Smooth muscle cell (in vitro differentiated cells): ENCODE data around the gene RABL6. TPM values are rescaled to one million over a fixed set of nuclear protein-coding genes. Genes with fewer than 3 reads are reported as not detected.

Experiments
- DNase-seq: peaks from one replicate; lab custom pipeline; 2025; ENCODE audit not compliant: unreplicated experiment; lab: John Stamatoyannopoulos, UW
- H2AFZ ChIP-seq: fragments of 200-600 bp; sonication (generic); 2 replicates; pipeline ENCODE4 v1.6.0; 2016; ENCODE audit warnings: antibody characterized with exemption, low read depth, mild to moderate bottlenecking
- H3F3A ChIP-seq: fragments of 200-600 bp; sonication (generic); 2 replicates; pipeline ENCODE4 v1.6.0; 2017; ENCODE audit warnings: antibody characterized with exemption, low read depth
- H3K27ac ChIP-seq: fragments of 200-600 bp; sonication (generic); 2 replicates; pipeline ENCODE4 v1.5.1; 2016; ENCODE audit warnings: low read depth, mild to moderate bottlenecking
- H3K27me3 ChIP-seq: fragments of 200-600 bp; sonication (generic); 2 replicates; pipeline ENCODE4 v1.6.1; 2016; ENCODE audit warnings: low read depth, mild to moderate bottlenecking
- H3K36me3 ChIP-seq: fragments of 200-600 bp; sonication (generic); 2 replicates; pipeline ENCODE4 v1.5.1; 2016; ENCODE audit warnings: low read depth
- H3K4me1 ChIP-seq: fragments of 200-600 bp; sonication (generic); 2 replicates; pipeline ENCODE4 v1.5.1; 2016; ENCODE audit warnings: low read depth
- H3K4me2 ChIP-seq: fragments of 200-600 bp; sonication (generic); 2 replicates; pipeline ENCODE4 v1.6.0; 2016; ENCODE audit warnings: mild to moderate bottlenecking
- H3K4me3 ChIP-seq: fragments of 200-600 bp; sonication (generic); 2 replicates; pipeline ENCODE4 v1.5.1; 2016; ENCODE audit warnings: mild to moderate bottlenecking
- H3K79me2 ChIP-seq: fragments of 200-600 bp; sonication (generic); 2 replicates; pipeline ENCODE4 v1.6.0; 2016; ENCODE audit warnings: low read depth, mild to moderate bottlenecking
- H3K9ac ChIP-seq: fragments of 200-600 bp; sonication (generic); 2 replicates; pipeline ENCODE4 v1.6.0; 2016; ENCODE audit warnings: low read depth
- H3K9me3 ChIP-seq: fragments of 200-600 bp; sonication (generic); replicated peaks from 2 replicates; pipeline ENCODE4 v1.5.1; 2016; ENCODE audit warnings: low read depth
- H4K20me1 ChIP-seq: fragments of 200-600 bp; sonication (generic); 2 replicates; pipeline ENCODE4 v1.6.0; 2016; ENCODE audit warnings: low read depth
- CTCF ChIP-seq: fragments of 200-600 bp; sonication (generic); IDR thresholded peaks from 2 replicates; pipeline ENCODE4 v1.5.1; 2017; ENCODE audit warnings: borderline replicate concordance, mild to moderate bottlenecking, antibody characterized with exemption; ENCODE audit not compliant: insufficient read depth, poor library complexity, severe bottlenecking
- whole genome bisulfite sequencing: methylation state at CpG from one replicate; pipeline ENCODE4 v1.1.7; 2016; ENCODE audit warnings: low lambda C conversion rate; 5-methylcytosine and 5-hydroxymethylcytosine counted together
- polyA plus RNA-seq: library from polyadenylated mRNA; unstranded; fragments of >200 nt; fragmentation: Nextera tagmentation; extraction: Ambion mirVana; gene quantifications from 2 replicates; pipeline ENCODE4 v1.2.1, GENCODE V29; 2016
- total RNA-seq: library from RNA; depleted of rRNA; stranded (reverse); fragments of >200 nt; gene quantifications from 2 replicates; pipeline ENCODE4 v1.2.3, GENCODE V29; 2014

RABL6 gene
- total and polyA plus RNA-seq, 2 experiments from 2014 or later = 54.3 to 81.6 TPM

DNA sequence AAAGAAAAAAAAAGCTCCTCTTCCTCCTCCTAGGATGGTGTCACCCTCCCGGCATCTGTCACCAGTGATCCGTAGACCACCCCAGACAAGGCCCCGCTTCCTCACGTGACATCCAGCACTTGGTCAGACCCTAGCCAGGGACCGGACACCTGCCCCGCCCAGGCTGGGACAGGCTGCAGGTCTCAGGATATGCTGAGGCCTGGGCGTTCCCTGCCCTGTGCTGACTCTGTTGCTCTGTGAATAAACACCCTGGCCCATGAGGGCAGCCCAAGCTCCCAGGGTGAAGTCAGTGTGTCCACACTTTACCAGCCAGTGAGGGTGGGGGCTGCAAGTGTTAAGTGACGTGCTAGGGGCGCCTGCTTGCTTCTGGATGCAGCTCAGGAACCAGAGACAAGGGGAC is 52.8 kb downstream of the RABL6 start:
- Histone ChIP-seq H3K4me1 (no peaks in the 10 kb centered on the region), H2AFZ (no peak overlapping the region), H3K9ac (no peak overlapping the region), H3K79me2 (peaks cover 20% of the 10 kb centered on the region), H3K9me3 (no peaks in the 10 kb centered on the region), H4K20me1 (peaks cover 39% of the 10 kb centered on the region), H3K4me3 (no peak overlapping the region), H3K36me3 (no peaks in the 10 kb centered on the region), H3K27me3 (no peaks in the 10 kb centered on the region), H3F3A (no peaks in the 10 kb centered on the region), H3K27ac (no peak overlapping the region), H3K4me2 (no peak overlapping the region)
- no peak for DNase-seq
- WGBS = 90% methylated on average over 9 of the region's 9 CpGs
- TF ChIP-seq CTCF = no peak

- Histone ChIP-seq H3K9ac (no peak overlapping the region), H3K27me3 (no peaks in the 10 kb centered on the region), H3K36me3 (no peaks in the 10 kb centered on the region), H2AFZ (no peak overlapping the region), H3F3A (no peaks in the 10 kb centered on the region), H3K4me2 (no peak overlapping the region), H3K79me2 (peaks cover 27% of the 10 kb centered on the region), H4K20me1 (peaks cover 39% of the 10 kb centered on the region), H3K4me1 (no peaks in the 10 kb centered on the region), H3K27ac (no peak overlapping the region), H3K4me3 (no peak overlapping the region), H3K9me3 (no peaks in the 10 kb centered on the region)
- no peak for TF ChIP-seq CTCF
- no peak for DNase-seq
- 98% methylated on average over 22 of the region's 22 CpGs for WGBS
These were observed 53.5 kb downstream of the RABL6 start for GRCh38 chr9:136860933-136861873.

GRCh38 chr9:136861874-136862457 is 54.2 kb downstream of the RABL6 start:
- Histone ChIP-seq H3F3A (no peaks in the 10 kb centered on the region), H3K27ac (no peak overlapping the region), H3K9ac (no peak overlapping the region), H3K4me2 (no peak overlapping the region), H3K27me3 (no peaks in the 10 kb centered on the region), H4K20me1 (peaks cover 39% of the 10 kb centered on the region), H3K79me2 (peaks cover 32% of the 10 kb centered on the region), H3K4me1 (no peaks in the 10 kb centered on the region), H3K9me3 (no peaks in the 10 kb centered on the region), H2AFZ (no peak overlapping the region), H3K4me3 (no peak overlapping the region), H3K36me3 (no peaks in the 10 kb centered on the region)
- DNase-seq = no peak
- WGBS = 92% methylated on average over 26 of the region's 26 CpGs
- TF ChIP-seq CTCF = no peak
